ENCODE measurements around the gene CABP2. TPM values are rescaled to one million over a fixed set of nuclear protein-coding genes. Genes with fewer than 3 reads are reported as not detected.

The CABP2 gene
- total RNA-seq, 4 donors from 2014 or later = not detected

GRCh38 chr11:67539550-67539949 lies 16.3 kb upstream of the CABP2 start:
- no peak for DNase-seq
- H3K4me3 ChIP-seq = no peak overlapping the region
- H3K27ac ChIP-seq = no peak overlapping the region
- H3K4me1 ChIP-seq = peaks cover 0 to 4% of the 10 kb centered on the region in 2 donors
- no peaks in the 10 kb centered on the region for H3K36me3 ChIP-seq
- in situ Hi-C loops (cut with MboI; ENCODE audit: low sequenced_read_pairs in 4 of 4) = no loop called here
- no peaks in the 10 kb centered on the region for H3K27me3 ChIP-seq
- intact Hi-C loops (cut with DNase I; ENCODE audit: low total_unique reads) = no loop called here
- ATAC-seq = no peak
- H3K9me3 ChIP-seq = no peaks in the 10 kb centered on the region
- TF ChIP-seq CTCF (IDR thresholded peaks at IDR 0.05 in 4 of 5, conservative IDR thresholded peaks at IDR 0.05 in 1 of 5) (no peak), POLR2A (IDR thresholded peaks at IDR 0.05) (no peak)

- in situ Hi-C loops (cut with MboI; ENCODE audit: low sequenced_read_pairs in 4 of 4) = no loop called here
- intact Hi-C loops (cut with DNase I; ENCODE audit: low total_unique reads) = no loop called here
Observed at GRCh38 chr11:67538823-67539505, 15.7 kb upstream of the CABP2 start.

GRCh38 chr11:67538306-67538705 lies 15.1 kb upstream of the CABP2 start:
- intact Hi-C loops (cut with DNase I; ENCODE audit: low total_unique reads) (no loop called here), in situ Hi-C loops (cut with MboI; ENCODE audit: low sequenced_read_pairs in 4 of 4) (no loop called here)
- DNase-seq (no peak), ATAC-seq (no peak)
- no peak for TF ChIP-seq CTCF (IDR thresholded peaks at IDR 0.05 in 4 of 5, conservative IDR thresholded peaks at IDR 0.05 in 1 of 5)
- TF ChIP-seq POLR2A (IDR thresholded peaks at IDR 0.05) = no peak
- no peaks in the 10 kb centered on the region for H3K4me1 ChIP-seq
- H3K36me3 ChIP-seq = no peaks in the 10 kb centered on the region
- no peak overlapping the region for H3K27ac ChIP-seq
- H3K4me3 ChIP-seq = no peak overlapping the region
- H3K9me3 ChIP-seq = no peaks in the 10 kb centered on the region
- H3K27me3 ChIP-seq = no peaks in the 10 kb centered on the region

More at GRCh38 chr11:67538823-67539505, 15.7 kb upstream of the CABP2 start:
- H3K36me3 ChIP-seq = no peaks in the 10 kb centered on the region
- H3K9me3 ChIP-seq = no peaks in the 10 kb centered on the region
- H3K4me3 ChIP-seq = no peak overlapping the region
- no peaks in the 10 kb centered on the region for H3K4me1 ChIP-seq
- H3K27ac ChIP-seq = no peak overlapping the region
- H3K27me3 ChIP-seq = no peaks in the 10 kb centered on the region
- ATAC-seq = no peak
- no peak for DNase-seq
- TF ChIP-seq POLR2A (IDR thresholded peaks at IDR 0.05) (no peak), CTCF (IDR thresholded peaks at IDR 0.05 in 4 of 5, conservative IDR thresholded peaks at IDR 0.05 in 1 of 5) (no peak)

- Histone ChIP-seq H3K4me1 (no peaks in the 10 kb centered on the region), H3K36me3 (no peaks in the 10 kb centered on the region), H3K27me3 (no peaks in the 10 kb centered on the region), H3K9me3 (no peaks in the 10 kb centered on the region), H3K4me3 (no peak overlapping the region), H3K27ac (no peak overlapping the region)
- in situ Hi-C loops (cut with MboI; ENCODE audit: low sequenced_read_pairs in 4 of 4) (no loop called here), intact Hi-C loops (cut with DNase I; ENCODE audit: low total_unique reads) (no loop called here)
- ATAC-seq (no peak), DNase-seq (no peak)
- TF ChIP-seq CTCF (IDR thresholded peaks at IDR 0.05 in 4 of 5, conservative IDR thresholded peaks at IDR 0.05 in 1 of 5) (no peak), POLR2A (IDR thresholded peaks at IDR 0.05) (no peak)
Observed at GRCh38 chr11:67535561-67535960, 12.3 kb upstream of the CABP2 start.
